GM10266 (cell line): Measurements from ENCODE around the gene MED10.

Source experiments
- DNase-seq: peaks from one replicate; pipeline ENCODE4 v3.0.0; 2012; ENCODE audit errors: extremely low spot score
- CTCF ChIP-seq: IDR thresholded peaks from 2 replicates; pipeline ENCODE4 v1.5.1; 2012; ENCODE audit warnings: mild to moderate bottlenecking, low read depth; ENCODE audit not compliant: control insufficient read depth, insufficient read depth; ENCODE audit errors: missing control alignments

MED10 gene

GRCh38 chr5:6356578-6357164 is 21.7 kb downstream of the MED10 start:
- no peak for DNase-seq
- no peak for TF ChIP-seq CTCF

GRCh38 chr5:6355294-6355693 is 23.1 kb downstream of the MED10 start:
- no peak for TF ChIP-seq CTCF
- no peak for DNase-seq

GRCh38 chr5:6354848-6355247 is 23.5 kb downstream of the MED10 start:
- TF ChIP-seq CTCF = no peak
- DNase-seq = no peak

GRCh38 chr5:6353602-6354302 is 24.6 kb downstream of the MED10 start:
- no peak for TF ChIP-seq CTCF

GRCh38 chr5:6350277-6351090 is 27.9 kb downstream of the MED10 start:
- DNase-seq = no peak
- TF ChIP-seq CTCF = no peak

More at GRCh38 chr5:6353602-6354302, 24.6 kb downstream of the MED10 start:
- no peak for DNase-seq

GRCh38 chr5:6349387-6349786 is 29.0 kb downstream of the MED10 start:
- TF ChIP-seq CTCF = no peak
- DNase-seq = no peak
